Stimulated activated CD8-positive, alpha-beta memory T cell treated with anti-CD3 and anti-CD28 coated beads, Interleukin-15, amount 100 ng/mL, for 1 hour (primary cell): Measurements from ENCODE around the gene TPSG1.
"Not testable (repeated sequence)": the region's sequence is repeated elsewhere in the genome, so short reads cannot be mapped to it uniquely, and the experiment has no call there.

Source experiments
- DNase-seq: peaks from one replicate; pipeline ENCODE4 v3.0.0-alpha.2; 2020; ENCODE audit warnings: low read depth

The TPSG1 gene

DNA sequence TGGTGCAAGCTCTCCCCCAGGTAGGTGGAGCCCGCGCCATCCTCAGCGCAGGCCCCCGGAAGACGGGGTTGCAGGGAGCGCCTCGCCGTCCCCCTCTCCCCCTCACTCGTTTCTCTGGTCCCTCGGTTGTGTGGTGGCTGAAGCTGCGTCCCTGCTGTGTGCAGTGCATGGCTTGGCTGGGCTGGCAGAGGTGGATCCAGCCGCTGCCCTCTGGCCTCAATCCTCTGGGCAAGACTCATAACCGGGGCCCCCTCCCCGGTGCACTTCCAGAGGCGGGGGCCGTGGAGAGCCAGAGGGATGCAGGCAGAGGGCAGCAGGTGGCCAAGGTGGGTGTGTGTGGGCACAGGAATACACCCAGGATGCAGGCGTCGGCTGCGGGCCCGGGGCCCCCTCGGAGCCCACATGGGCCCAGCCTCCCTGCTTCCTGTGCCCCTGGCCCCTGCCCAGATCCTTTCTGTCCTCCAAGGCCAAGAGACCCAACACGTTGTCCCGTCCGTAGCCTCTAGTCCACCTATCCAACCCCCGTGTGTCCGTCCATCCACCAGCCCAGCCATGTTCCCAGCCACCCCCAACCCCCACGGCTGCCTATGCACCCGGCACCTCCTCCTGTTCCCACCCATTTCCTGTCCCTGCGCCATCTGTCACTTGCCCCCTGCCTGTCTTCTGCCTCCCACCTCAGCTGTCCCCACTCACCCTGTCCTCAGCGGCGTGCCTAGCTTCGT lies 9.3 kb downstream of the TPSG1 start:
- DNase-seq: no peak

DNA sequence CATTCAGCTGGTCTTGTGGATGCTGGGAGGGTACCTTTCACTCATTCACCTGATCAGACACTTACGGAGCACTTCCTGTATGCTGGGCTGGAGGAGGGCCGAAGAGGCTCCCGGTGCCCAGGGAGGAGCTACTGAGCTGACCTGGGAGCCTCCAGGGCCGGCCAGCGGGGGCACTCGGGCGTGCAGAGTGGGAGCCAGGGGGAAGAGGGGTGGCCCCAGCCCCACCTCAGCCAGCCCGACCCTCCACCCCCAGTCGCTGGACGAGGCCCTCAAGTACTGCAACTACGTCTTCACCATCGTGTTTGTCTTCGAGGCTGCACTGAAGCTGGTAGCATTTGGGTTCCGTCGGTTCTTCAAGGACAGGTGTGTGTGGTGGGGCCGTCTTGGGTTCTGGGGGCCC lies 10.3 kb downstream of the TPSG1 start:
- no peak for DNase-seq

DNA sequence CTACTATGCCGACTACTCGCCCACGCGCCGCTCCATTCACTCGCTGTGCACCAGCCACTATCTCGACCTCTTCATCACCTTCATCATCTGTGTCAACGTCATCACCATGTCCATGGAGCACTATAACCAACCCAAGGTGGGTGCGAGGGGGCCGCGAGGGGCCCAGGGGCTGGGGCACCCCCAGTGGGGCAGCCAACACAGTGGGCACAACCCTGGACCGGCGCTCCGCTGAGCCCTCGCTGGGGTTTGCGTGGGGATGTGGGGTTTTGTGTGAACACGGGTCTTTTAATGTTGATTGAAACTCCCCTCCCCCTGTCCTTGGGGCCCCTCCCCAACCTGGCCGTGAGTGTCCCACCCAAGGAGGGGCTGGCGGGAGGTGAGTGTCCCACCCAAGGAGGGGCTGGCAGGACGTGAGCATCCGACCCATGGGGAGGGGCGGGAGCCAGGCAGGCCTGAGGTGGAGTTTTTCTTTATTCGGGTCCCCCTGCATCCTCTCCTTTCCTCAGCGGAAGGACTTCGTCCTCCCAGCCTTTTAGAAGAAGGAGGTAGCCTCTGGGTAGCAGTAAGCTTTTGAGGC lies 11.2 kb downstream of the TPSG1 start:
- DNase-seq: no peak

DNA sequence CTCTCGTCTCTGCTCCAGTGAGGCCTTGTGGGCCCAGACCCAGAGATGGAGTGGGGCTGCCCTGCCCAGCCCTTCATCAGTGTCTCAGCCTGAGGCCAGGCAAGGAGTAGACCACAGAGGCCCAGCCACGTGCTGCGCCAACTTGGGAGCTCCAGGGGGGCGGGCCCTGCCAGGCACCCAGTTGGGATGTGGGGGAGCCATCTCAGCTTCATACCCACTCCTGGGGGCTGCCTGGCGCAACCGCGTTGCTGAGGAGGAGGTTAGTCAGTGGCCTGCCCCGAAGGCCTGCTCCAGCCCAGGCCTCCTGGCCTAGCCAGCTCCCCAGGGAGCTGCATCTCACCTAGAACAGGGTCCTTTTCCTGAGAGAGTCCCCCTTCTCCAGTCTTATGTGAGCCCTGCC lies 11.8 kb downstream of the TPSG1 start:
- no peak for DNase-seq

DNA sequence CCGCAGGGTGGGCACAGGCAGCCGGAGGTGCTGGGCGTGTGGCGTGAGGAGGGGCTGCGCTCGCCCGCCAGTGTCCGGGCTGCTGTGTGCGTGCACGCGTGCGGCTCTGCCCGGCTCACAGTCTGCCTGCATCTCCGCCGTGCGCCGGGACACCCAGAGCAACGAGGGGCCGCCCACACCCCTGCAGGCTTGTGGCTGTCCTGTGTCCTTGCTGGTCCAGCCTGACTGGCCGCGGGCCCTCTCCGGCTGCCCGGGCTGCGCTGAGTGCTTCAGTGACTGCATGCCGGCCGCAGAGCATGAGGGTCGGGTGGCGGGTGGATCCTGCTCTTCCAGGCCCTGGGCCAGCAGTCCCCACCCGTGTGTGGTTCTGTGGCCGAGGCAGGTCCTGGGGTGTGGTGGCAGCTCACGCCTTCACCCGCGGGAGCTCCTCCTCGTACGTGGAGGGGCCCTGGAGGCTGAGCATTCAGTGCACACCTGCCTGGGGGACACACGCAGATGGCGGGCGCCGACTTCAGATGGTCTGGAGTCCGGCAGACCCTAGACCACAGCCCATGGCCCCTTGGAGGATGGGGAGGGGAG lies 12.4 kb downstream of the TPSG1 start:
- DNase-seq: no peak

DNA sequence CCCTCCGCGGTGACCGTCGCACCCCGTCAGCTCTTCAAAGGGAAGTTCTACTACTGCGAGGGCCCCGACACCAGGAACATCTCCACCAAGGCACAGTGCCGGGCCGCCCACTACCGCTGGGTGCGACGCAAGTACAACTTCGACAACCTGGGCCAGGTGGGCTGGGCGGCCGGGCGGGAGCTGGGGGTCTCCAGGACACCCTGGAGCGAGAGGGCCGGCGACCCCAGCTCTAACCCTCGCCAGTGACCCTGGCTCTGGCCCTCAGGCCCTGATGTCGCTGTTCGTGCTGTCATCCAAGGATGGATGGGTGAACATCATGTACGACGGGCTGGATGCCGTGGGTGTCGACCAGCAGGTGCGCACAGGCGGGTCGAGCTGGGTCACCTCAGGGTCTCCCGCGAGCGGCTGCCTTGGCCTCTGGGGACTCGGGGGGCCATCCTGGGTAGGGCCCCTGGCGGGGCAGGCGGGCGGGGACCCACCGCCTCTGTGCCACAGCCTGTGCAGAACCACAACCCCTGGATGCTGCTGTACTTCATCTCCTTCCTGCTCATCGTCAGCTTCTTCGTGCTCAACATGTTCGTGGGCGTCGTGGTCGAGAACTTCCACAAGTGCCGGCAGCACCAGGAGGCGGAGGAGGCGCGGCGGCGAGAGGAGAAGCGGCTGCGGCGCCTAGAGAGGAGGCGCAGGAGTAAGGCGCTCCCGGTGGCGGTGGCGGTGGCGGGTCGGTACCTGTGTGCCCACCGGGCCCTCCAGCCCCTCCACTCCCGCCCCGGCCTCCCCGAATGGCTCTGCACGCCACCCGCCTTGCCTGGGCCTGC lies 13.4 kb downstream of the TPSG1 start:
- DNase-seq: no peak

DNA sequence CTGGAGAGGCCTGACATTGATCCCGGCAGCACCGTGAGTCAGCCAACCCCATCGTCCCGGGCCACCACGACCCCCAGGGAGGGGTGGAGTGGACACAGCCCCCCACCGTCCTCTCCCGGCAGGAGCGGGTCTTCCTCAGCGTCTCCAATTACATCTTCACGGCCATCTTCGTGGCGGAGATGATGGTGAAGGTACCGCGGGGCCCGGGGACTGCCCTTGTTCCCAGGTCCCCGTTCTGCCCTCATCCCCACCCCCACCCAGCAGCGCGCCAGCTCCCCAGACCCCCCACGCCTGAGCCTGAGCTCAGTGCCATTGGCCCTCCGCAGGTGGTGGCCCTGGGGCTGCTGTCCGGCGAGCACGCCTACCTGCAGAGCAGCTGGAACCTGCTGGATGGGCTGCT lies 14.6 kb downstream of the TPSG1 start:
- no peak for DNase-seq

DNA sequence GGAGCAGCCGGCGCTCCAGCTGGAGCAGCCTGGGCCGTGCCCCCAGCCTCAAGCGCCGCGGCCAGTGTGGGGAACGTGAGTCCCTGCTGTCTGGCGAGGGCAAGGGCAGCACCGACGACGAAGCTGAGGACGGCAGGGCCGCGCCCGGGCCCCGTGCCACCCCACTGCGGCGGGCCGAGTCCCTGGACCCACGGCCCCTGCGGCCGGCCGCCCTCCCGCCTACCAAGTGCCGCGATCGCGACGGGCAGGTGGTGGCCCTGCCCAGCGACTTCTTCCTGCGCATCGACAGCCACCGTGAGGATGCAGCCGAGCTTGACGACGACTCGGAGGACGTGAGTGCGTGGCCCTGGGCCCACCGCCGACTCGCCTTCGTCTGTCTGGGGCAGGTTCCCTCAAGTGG lies 16.0 kb downstream of the TPSG1 start:
- DNase-seq: no peak

DNA sequence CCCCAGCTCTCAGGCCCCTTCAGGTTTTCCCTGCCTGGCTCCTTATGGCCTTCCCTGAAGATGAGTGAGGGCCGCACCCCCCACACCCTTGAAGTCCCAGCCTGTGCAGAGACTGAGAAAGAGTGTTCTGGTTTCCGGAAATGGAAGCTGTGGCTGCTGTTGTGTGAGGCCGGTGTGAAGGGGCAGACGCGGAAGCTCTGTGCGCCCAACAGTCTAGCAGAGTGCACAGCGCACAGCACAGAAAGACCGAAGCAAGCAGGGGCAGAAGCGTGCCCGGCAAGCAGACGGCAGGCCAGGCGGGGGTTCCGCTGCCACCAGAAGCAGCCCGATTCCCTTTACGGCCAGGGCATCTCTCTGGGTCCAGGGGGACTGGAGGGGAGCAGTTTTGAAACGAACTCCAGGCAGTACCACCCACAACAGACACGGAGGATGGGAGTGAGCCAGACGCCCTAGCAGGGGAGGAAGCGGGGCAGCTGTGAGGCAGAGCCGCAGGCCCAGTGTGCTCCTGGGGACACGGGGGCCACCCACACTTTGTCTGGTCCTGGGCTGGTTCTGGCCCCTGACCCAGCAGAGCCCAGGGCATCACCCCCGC lies 16.7 kb downstream of the TPSG1 start:
- DNase-seq: no peak

DNA sequence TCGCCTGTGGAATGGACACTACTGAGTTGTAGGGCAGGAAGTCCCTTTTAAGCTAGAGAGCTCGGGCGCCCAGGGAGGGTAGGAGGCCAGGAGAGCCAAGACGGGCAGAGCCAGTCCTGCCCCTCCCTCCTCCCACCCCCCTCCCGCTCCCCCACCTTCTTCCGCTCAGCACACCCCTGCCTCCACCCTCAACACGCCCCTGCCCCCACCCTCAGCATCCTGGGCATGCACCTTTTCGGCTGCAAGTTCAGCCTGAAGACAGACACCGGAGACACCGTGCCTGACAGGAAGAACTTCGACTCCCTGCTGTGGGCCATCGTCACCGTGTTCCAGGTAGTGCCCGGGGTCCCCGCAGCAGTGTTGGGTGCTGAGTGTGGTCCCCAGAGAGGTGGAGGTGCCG lies 18.3 kb downstream of the TPSG1 start:
- no peak for DNase-seq

DNA sequence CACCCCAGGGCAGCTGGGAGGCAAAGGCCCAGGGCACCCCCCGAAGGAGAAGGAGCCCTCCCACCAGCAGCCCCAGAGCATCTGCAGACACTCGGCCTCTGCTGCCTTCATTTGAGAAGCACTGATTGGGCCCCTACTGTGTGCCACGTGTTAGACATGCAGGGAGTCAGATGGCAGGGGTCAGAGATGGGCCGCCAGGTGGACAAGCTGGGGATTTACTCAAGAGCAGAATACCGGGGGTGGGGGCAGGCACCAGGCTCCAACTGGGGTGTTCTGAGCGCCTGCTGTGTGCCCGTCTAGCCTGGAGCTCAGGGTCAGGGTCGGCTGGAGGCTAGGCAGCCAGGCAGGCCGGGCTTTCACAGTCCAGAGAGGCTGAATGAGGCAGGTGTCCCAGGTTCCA lies 18.7 kb downstream of the TPSG1 start:
- no peak for DNase-seq

DNA sequence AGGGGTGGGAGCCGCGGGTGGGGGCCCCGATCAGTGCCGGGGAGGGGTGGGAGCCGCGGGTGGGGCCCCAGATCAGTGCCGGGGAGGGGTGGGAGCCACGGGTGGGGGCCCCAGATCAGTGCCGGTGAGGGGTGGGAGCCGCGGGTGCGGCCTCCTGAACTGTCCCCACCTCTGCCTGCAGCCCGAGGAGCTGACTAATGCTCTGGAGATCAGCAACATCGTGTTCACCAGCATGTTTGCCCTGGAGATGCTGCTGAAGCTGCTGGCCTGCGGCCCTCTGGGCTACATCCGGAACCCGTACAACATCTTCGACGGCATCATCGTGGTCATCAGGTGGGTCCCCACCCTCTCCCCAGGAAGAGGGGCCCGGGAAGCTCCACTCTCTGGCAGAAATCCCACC lies 20.1 kb downstream of the TPSG1 start:
- no peak for DNase-seq

DNA sequence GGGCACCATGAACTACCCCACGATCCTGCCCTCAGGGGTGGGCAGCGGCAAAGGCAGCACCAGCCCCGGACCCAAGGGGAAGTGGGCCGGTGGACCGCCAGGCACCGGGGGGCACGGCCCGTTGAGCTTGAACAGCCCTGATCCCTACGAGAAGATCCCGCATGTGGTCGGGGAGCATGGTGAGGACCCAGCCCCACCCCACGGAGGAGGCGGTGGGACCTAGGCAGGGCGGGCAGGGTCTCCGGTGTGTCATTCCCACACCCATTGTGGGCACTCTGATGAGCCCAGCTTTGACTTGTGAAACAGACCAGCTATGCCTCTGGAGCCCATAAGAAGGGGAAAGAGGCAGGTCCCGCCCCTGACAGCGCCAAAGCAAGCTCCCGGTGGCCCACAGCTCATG lies 22.8 kb downstream of the TPSG1 start:
- no peak for DNase-seq

DNA sequence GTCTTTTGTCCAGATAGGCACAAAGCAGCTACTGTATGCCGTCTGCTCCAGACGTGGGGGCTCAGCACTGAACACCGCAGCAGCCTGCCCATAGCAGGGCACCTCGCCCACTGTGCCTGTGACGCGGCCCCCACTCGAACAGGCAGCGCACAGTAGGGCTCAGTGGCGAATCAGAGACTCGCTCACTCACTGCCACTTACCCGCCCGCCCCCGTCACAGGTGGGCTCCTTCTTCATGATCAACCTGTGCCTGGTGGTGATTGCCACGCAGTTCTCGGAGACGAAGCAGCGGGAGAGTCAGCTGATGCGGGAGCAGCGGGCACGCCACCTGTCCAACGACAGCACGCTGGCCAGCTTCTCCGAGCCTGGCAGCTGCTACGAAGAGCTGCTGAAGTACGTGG lies 23.6 kb downstream of the TPSG1 start:
- no peak for DNase-seq

DNA sequence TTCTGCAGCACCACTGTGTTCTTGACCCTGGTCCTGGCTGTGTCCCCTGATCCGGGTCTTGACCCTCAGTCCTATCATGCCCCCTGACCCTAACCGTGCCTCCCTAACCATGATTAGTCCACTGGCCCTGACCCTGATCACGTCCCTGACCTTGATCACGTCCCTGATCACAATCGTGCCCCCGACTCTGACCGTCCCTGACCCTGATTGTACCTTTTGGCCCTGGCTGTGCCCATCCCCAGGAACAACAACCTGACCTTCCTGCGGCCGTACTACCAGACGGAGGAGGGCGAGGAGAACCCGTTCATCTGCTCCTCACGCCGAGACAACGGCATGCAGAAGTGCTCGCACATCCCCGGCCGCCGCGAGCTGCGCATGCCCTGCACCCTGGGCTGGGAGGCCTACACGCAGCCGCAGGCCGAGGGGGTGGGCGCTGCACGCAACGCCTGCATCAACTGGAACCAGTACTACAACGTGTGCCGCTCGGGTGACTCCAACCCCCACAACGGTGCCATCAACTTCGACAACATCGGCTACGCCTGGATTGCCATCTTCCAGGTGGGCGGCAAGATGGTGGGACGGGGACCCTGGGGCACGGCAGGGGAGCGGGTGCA lies 24.9 kb downstream of the TPSG1 start:
- no peak for DNase-seq

DNA sequence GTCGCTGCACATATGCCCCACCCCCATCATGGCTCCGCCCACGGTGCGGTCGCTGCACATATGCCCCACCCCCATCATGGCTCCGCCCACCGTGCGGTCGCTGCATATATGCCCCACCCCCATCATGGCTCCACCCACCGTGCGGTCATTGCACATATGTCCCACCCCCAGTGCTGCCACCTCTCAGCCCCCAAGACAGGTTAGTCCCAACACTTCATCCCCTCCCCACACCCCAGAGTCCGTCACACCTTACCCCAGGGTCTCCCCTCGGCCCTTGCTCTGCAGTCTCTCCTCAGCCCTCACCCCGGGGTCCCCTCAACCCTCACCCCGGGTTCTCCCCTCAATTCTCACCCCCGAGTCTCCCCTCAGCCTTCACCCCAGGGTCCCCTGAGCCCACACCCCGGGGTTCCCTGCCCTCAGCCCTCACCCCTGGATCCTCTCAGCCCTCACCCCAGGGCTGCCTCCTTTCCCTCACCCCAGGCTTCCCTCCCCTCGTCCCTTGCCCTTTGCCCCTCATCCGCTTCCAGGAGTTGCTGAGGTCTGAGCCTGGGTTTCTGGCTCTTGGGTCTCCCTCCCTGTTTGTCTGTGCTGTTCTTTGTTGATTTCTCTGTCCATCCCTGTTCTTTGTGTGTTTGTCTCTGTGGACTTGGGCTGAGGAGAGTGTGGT lies 25.6 kb downstream of the TPSG1 start:
- DNase-seq: no peak

DNA sequence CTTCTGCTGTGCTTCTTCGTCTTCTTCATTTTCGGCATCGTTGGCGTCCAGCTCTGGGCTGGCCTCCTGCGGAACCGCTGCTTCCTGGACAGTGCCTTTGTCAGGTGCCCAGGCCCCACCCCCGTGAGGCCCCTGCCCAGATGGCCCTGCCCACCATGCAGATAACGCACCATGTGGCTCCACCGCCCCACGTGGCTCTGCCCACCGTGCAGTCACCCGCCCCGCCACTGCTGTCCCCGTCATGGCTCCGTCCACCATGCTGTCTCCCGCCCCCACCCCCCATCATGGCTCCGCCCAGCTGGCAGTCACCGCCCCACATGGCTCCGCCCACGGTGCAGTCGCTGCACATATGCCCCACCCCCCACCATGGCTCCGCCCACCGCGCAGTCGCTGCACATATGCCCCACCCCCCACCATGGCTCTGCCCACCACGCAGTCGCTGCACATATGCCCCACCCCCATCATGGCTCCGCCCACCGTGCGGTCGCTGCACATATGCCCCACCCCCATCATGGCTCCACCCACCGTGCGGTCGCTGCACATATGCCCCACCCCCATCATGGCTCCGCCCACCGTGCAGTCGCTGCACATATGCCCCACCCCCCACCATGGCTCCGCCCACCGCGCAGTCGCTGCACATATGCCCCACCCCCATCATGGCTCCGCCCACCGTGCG lies 26.3 kb downstream of the TPSG1 start:
- DNase-seq: not testable (repeated sequence)

DNA sequence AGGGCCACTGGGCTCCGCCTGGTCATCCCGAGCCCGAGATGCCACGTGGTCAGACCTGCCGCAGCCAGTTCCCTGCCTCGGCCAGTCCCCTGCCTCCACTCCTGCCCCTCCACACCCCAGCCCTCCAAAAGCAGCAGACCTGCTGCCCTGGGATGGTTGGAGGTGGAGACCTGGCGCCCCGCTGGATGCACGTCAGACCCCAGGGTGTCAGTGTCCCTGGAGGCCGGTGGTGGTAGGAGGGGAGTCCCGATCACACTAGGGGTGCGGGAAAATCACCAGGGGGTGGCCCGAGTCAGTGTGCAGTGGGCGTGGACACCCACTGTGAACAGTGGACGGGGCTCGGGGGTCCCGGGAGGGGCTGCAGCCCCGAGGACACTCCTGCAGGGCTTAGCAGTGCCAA lies 26.9 kb downstream of the TPSG1 start:
- DNase-seq: no peak

DNA sequence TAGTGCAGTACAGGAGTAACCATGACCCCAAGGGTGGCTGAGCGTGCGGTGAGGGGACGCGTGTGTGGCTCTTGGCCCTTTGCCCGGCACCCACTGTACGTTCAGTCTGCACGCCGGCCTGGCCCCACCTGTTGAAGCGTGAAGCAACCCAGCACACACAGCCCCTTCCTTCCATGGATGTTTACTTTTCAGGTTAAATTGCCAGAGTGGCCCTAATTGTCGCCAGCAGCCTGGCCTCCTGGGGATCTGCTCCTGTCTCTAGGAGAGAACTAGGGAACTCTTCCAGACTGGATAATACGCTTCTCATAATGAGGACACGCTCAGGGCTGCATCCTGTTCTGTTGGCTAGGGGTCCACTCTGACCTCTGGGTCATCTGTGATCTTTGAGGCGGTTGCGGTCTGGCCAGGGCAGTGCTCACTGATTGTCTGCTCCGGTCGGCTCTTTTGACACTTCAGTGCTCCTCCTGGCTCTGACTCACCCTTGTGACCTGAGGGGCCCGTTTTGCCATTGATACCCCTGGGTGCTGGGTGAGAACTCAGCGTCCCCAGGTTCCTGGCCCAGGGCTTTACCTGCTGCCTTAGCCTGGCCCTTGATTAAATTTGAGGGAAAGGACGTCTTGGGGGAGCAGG lies 27.7 kb downstream of the TPSG1 start:
- no peak for DNase-seq

DNA sequence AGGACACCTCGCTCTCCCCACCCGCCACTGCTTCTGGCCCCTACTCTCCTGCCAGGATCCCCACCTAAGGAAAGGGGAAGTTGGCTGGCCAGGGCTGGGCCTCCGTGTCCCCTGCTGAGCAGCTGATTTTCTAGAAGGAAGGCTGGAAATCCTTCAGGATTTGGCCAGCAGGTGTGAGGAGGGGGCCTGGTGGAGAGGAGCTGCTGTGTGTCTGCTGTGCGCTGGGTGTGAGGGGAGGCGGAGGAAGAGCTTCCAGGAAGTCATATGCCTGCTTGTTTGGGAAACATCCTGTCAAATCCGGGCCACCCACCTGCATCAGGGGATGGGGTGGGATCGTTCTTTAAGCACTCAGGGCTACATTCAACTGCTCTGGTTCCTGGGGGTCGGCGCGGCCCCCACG lies 28.6 kb downstream of the TPSG1 start:
- DNase-seq: no peak

DNA sequence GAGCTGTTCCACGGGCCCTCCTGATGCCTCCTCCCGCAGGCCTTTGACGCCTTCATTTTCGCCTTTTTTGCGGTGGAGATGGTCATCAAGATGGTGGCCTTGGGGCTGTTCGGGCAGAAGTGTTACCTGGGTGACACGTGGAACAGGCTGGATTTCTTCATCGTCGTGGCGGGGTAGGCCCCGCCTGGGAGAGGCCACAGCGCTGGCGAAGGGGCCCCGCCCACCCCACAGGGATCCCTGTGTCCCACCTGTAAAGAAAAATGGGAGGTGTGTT lies 29.7 kb downstream of the TPSG1 start:
- DNase-seq: no peak
